ENCODE data around the gene GRIN1. TPM values are rescaled to one million over a fixed set of nuclear protein-coding genes. Genes with fewer than 3 reads are reported as not detected.

The GRIN1 gene
- total and polyA plus RNA-seq, 2 of the 13 experiments (the other 11 are each of a cell fraction or from before 2014, with no cell fraction given), result 0.13 TPM; not detected in 1

DNA sequence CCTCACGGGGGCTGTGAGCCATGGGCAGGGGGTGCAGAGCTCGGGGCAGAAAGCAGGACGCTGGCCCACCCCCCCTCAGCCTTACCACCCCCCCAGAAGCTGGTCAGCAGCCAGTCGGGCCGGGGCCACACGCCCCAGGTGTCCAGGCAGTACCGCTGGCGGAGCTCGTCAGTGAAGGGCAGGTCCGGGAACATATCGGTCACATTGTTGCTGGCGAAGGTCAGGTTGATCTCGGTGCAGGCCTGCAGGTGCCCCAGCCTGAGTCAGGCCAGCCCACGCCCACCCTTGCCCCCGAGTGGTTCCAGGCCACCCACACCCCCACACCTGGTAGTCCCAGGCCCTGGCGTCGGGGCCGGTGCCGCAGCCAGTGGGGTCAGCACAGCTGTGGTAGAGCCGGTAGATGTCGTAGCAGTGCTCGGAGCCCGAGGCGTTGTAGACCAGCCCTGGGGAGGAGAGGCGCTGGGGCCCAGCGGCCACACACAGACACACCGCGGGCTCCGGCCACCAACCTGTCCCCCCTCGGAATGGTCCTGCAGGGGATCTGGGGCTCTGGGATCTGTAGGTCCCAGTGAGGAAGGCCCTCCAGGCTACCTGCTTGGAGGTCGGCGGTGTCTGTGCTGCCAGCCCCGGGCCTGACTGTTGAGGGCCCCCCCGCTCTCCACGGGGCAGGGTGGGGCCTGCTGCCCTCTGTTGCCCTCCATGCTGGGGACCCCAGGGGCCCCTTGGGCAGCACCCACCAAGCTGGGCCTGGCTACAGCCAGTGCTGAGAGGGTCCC, 27.0 kb upstream of the GRIN1 start (continued):
- TF ChIP-seq, protein P1, sequence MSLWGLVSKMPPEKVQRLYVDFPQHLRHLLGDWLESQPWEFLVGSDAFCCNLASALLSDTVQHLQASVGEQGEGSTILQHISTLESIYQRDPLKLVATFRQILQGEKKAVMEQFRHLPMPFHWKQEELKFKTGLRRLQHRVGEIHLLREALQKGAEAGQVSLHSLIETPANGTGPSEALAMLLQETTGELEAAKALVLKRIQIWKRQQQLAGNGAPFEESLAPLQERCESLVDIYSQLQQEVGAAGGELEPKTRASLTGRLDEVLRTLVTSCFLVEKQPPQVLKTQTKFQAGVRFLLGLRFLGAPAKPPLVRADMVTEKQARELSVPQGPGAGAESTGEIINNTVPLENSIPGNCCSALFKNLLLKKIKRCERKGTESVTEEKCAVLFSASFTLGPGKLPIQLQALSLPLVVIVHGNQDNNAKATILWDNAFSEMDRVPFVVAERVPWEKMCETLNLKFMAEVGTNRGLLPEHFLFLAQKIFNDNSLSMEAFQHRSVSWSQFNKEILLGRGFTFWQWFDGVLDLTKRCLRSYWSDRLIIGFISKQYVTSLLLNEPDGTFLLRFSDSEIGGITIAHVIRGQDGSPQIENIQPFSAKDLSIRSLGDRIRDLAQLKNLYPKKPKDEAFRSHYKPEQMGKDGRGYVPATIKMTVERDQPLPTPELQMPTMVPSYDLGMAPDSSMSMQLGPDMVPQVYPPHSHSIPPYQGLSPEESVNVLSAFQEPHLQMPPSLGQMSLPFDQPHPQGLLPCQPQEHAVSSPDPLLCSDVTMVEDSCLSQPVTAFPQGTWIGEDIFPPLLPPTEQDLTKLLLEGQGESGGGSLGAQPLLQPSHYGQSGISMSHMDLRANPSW (CRISPR knock-in tag; IDR thresholded peaks at IDR 0.05; ENCODE audit: borderline replicate concordance), result peak; percentile 22; the same call in 1 of the 2 replicates
- TF ChIP-seq POLR2AphosphoS2 (IDR thresholded peaks at IDR 0.05; ENCODE audit: low read depth, low read length) (no peak), STAG1 (CRISPR knock-in tag; IDR thresholded peaks at IDR 0.05) (peak; percentile 40), ATAD3A (CRISPR knock-in tag; IDR thresholded peaks at IDR 0.05) (no peak), ZNF430 (CRISPR knock-in tag; IDR thresholded peaks at IDR 0.05) (peak; percentile 69; the same call in 1 of the 2 replicates), MXI1 (IDR thresholded peaks at IDR 0.05; ENCODE audit: borderline replicate concordance, low read depth, low read length) (no peak), HNRNPH1 (optimal IDR thresholded peaks at IDR 0.05; ENCODE audit: low read depth, low read length) (no peak), RXRB (CRISPR knock-in tag; IDR thresholded peaks at IDR 0.05; ENCODE audit: borderline replicate concordance) (no peak), HDAC6 (IDR thresholded peaks at IDR 0.05; ENCODE audit: low read depth, low read length) (no peak), AGO2 (optimal IDR thresholded peaks at IDR 0.05; ENCODE audit: low read depth, low read length) (peak; percentile 68), ZNF235 (CRISPR knock-in tag; IDR thresholded peaks at IDR 0.05; ENCODE audit: borderline replicate concordance) (no peak), PRMT3 (CRISPR knock-in tag; IDR thresholded peaks at IDR 0.05; ENCODE audit: borderline replicate concordance, low read depth) (no peak), ATF7-NPFF (CRISPR knock-in tag; IDR thresholded peaks at IDR 0.05; ENCODE audit: low read depth) (peak; percentile 25; the same call in 1 of the 2 replicates)
- TF ChIP-seq, protein P2, sequence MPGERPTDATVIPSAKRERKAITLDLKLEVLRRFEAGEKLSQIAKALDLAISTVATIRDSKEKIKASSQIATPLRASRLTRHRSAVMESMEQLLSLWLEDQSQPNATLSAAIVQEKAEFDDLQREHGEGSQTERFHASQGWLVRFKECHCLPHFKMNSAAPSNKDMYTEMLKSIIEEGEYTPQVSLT (CRISPR knock-in tag; IDR thresholded peaks at IDR 0.05; ENCODE audit: borderline replicate concordance, low read depth), result no peak
- TF ChIP-seq, protein P3, sequence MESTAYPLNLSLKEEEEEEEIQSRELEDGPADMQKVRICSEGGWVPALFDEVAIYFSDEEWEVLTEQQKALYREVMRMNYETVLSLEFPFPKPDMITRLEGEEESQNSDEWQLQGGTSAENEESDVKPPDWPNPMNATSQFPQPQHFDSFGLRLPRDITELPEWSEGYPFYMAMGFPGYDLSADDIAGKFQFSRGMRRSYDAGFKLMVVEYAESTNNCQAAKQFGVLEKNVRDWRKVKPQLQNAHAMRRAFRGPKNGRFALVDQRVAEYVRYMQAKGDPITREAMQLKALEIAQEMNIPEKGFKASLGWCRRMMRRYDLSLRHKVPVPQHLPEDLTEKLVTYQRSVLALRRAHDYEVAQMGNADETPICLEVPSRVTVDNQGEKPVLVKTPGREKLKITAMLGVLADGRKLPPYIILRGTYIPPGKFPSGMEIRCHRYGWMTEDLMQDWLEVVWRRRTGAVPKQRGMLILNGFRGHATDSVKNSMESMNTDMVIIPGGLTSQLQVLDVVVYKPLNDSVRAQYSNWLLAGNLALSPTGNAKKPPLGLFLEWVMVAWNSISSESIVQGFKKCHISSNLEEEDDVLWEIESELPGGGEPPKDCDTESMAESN (CRISPR knock-in tag; conservative IDR thresholded peaks at IDR 0.05), result peak; percentile 10; the same call in 1 of the 2 replicates
- TF ChIP-seq, protein P4, sequence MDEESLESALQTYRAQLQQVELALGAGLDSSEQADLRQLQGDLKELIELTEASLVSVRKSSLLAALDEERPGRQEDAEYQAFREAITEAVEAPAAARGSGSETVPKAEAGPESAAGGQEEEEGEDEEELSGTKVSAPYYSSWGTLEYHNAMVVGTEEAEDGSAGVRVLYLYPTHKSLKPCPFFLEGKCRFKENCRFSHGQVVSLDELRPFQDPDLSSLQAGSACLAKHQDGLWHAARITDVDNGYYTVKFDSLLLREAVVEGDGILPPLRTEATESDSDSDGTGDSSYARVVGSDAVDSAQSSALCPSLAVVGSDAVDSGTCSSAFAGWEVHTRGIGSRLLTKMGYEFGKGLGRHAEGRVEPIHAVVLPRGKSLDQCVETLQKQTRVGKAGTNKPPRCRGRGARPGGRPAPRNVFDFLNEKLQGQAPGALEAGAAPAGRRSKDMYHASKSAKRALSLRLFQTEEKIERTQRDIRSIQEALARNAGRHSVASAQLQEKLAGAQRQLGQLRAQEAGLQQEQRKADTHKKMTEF (CRISPR knock-in tag; IDR thresholded peaks at IDR 0.05), result no peak
- TF ChIP-seq, protein P5, sequence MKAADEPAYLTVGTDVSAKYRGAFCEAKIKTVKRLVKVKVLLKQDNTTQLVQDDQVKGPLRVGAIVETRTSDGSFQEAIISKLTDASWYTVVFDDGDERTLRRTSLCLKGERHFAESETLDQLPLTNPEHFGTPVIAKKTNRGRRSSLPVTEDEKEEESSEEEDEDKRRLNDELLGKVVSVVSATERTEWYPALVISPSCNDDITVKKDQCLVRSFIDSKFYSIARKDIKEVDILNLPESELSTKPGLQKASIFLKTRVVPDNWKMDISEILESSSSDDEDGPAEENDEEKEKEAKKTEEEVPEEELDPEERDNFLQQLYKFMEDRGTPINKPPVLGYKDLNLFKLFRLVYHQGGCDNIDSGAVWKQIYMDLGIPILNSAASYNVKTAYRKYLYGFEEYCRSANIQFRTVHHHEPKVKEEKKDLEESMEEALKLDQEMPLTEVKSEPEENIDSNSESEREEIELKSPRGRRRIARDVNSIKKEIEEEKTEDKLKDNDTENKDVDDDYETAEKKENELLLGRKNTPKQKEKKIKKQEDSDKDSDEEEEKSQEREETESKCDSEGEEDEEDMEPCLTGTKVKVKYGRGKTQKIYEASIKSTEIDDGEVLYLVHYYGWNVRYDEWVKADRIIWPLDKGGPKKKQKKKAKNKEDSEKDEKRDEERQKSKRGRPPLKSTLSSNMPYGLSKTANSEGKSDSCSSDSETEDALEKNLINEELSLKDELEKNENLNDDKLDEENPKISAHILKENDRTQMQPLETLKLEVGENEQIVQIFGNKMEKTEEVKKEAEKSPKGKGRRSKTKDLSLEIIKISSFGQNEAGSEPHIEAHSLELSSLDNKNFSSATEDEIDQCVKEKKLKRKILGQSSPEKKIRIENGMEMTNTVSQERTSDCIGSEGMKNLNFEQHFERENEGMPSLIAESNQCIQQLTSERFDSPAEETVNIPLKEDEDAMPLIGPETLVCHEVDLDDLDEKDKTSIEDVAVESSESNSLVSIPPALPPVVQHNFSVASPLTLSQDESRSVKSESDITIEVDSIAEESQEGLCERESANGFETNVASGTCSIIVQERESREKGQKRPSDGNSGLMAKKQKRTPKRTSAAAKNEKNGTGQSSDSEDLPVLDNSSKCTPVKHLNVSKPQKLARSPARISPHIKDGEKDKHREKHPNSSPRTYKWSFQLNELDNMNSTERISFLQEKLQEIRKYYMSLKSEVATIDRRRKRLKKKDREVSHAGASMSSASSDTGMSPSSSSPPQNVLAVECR (CRISPR knock-in tag; IDR thresholded peaks at IDR 0.05; ENCODE audit: borderline replicate concordance), result peak; percentile 45; the same call in 1 of the 2 replicates

Data from HepG2 (cell line).